HG03103 (cell line): ENCODE measurements around the gene CDH13.

Experiments used
- ATAC-seq: cut with Tn5 transposase; IDR thresholded peaks from one replicate; pipeline ENCODE4 v1.9.1; 2021; ENCODE audit warnings: low read depth; ENCODE audit not compliant: unreplicated experiment

CDH13 gene

GRCh38 chr16:82649766-82650165 lies 23.0 kb downstream of the CDH13 start:
- ATAC-seq, result no peak

GRCh38 chr16:82650804-82651203 lies 24.0 kb downstream of the CDH13 start:
- no peak for ATAC-seq

GRCh38 chr16:82651921-82652601 lies 25.3 kb downstream of the CDH13 start:
- ATAC-seq, result peak; percentile 46

- ATAC-seq, result no peak
Measured at GRCh38 chr16:82652826-82653225, 26.1 kb downstream of the CDH13 start.

GRCh38 chr16:82653550-82654511 lies 27.1 kb downstream of the CDH13 start:
- peak; percentile 70 for ATAC-seq

- no peak for ATAC-seq
Measured at GRCh38 chr16:82655072-82655714, 28.4 kb downstream of the CDH13 start.

GRCh38 chr16:82655720-82656490 lies 29.1 kb downstream of the CDH13 start:
- no peak for ATAC-seq

- ATAC-seq, result no peak
Measured at GRCh38 chr16:82657239-82657638, 30.5 kb downstream of the CDH13 start.

- no peak for ATAC-seq
Measured at GRCh38 chr16:82657786-82658185, 31.0 kb downstream of the CDH13 start.

- no peak for ATAC-seq
Measured at GRCh38 chr16:82658796-82659195, 32.0 kb downstream of the CDH13 start.

GRCh38 chr16:82660075-82660645 lies 33.4 kb downstream of the CDH13 start:
- ATAC-seq, result no peak

- ATAC-seq, result no peak
Measured at GRCh38 chr16:82660966-82661365, 34.2 kb downstream of the CDH13 start.

- no peak for ATAC-seq
Measured at GRCh38 chr16:82664181-82664580, 37.4 kb downstream of the CDH13 start.

GRCh38 chr16:82665025-82665424 lies 38.3 kb downstream of the CDH13 start:
- ATAC-seq, result no peak

GRCh38 chr16:82667437-82667836 lies 40.7 kb downstream of the CDH13 start:
- no peak for ATAC-seq

- no peak for ATAC-seq
Measured at GRCh38 chr16:82668094-82668493, 41.3 kb downstream of the CDH13 start.

- ATAC-seq, result no peak
Measured at GRCh38 chr16:82671741-82672140, 45.0 kb downstream of the CDH13 start.

GRCh38 chr16:82672676-82673075 lies 45.9 kb downstream of the CDH13 start:
- ATAC-seq, result no peak

GRCh38 chr16:82675300-82675699 lies 48.5 kb downstream of the CDH13 start:
- no peak for ATAC-seq

GRCh38 chr16:82681592-82681991 lies 54.8 kb downstream of the CDH13 start:
- no peak for ATAC-seq
